ENCODE data around the gene RAB34.

The RAB34 gene

DNA sequence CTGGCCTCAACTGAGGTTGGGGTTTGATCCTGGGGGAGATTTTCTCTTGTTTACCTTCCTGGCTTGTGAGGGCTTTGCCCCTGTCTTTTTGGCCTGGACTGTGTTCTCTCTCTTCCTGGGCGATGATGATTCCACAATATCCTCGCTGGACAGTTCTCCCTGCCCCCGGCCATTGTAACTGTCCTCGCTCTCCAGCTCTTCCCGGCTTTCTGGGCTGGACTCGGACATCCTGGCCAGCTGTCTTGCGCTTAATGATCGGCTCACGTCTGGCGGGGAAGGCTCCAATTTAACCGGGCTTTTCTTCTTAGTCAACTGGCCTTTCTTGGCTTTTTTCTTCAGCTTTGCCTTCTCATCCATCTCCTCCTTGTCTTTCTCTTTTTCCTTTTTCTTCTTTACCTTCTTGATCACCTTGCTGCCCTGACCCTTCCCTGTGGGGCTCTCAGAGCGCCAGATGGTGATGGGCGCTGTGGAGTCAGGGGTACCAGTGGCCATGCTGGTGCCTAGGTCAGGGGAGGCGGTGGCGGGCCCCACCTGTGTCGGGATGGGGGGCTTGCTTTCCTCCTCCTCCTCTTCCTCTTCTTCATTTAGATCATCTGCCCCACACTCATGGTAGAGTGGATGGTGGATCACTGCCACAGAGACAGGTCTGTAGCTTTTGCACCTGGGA lies 14.0 kb downstream of the RAB34 start:
- no peak overlapping the region for H3K27ac ChIP-seq (ENCODE audit: low read depth, low read length)
- H3F3A ChIP-seq (ENCODE audit: control insufficient read depth, insufficient read depth) = peaks cover 10% of the 10 kb centered on the region
- TF ChIP-seq, protein P1, sequence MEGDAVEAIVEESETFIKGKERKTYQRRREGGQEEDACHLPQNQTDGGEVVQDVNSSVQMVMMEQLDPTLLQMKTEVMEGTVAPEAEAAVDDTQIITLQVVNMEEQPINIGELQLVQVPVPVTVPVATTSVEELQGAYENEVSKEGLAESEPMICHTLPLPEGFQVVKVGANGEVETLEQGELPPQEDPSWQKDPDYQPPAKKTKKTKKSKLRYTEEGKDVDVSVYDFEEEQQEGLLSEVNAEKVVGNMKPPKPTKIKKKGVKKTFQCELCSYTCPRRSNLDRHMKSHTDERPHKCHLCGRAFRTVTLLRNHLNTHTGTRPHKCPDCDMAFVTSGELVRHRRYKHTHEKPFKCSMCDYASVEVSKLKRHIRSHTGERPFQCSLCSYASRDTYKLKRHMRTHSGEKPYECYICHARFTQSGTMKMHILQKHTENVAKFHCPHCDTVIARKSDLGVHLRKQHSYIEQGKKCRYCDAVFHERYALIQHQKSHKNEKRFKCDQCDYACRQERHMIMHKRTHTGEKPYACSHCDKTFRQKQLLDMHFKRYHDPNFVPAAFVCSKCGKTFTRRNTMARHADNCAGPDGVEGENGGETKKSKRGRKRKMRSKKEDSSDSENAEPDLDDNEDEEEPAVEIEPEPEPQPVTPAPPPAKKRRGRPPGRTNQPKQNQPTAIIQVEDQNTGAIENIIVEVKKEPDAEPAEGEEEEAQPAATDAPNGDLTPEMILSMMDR (IDR thresholded peaks at IDR 0.05; ENCODE audit: low read depth, low read length, poor library complexity, severe bottlenecking) = no peak
- TF ChIP-seq EZH2phosphoT487 (IDR thresholded peaks at IDR 0.05; ENCODE audit: borderline replicate concordance, low read length) = no peak
- no peaks in the 10 kb centered on the region for H4K20me1 ChIP-seq (ENCODE audit: control insufficient read depth, insufficient read depth, low read depth, low read length)
- no peak overlapping the region for H3K4me2 ChIP-seq (ENCODE audit: low read length)
- H3K9me3 ChIP-seq (ENCODE audit: control insufficient read depth, insufficient read depth, low read length) = no peaks in the 10 kb centered on the region
- H3K4me1 ChIP-seq (ENCODE audit: control insufficient read depth, low read length) = no peaks in the 10 kb centered on the region
- H3K36me3 ChIP-seq (ENCODE audit: control insufficient read depth, low read length) = peaks cover 64% of the 10 kb centered on the region
- no peaks in the 10 kb centered on the region for H3K27me3 ChIP-seq (ENCODE audit: control insufficient read depth, low read length)
- no peaks in the 10 kb centered on the region for H3K79me2 ChIP-seq (ENCODE audit: control insufficient read depth, low read length)
- no peaks in the 10 kb centered on the region for H3K9me2 ChIP-seq (replicated peaks; ENCODE audit: control insufficient read depth, low read length)
- no peak overlapping the region for H3K4me3 ChIP-seq (ENCODE audit: low read length)

DNA sequence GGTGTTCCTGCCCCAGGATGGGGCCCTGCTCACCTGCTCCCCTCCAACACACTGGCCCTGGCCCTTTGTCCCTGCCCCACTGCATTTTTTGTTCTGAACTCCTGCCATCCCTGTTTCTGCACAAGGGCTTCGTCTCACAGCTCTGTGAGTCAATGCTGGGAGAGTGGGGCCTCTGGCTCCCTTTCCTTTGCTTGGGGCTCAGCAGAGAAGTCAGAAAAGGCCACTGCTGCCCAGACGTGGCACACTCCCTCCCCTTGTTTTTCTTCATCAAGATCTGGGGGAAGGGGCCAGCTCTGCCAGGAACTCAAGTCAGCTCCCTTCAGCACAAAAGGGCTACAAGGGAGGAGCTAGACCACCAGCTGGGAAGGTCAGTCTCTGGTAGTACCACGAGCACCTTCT lies 14.9 kb downstream of the RAB34 start:
- Histone ChIP-seq H3K79me2 (ENCODE audit: control insufficient read depth, low read length) (no peaks in the 10 kb centered on the region), H4K20me1 (ENCODE audit: control insufficient read depth, insufficient read depth, low read depth, low read length) (no peaks in the 10 kb centered on the region), H3K36me3 (ENCODE audit: control insufficient read depth, low read length) (peaks cover 73% of the 10 kb centered on the region), H3K9me2 (replicated peaks; ENCODE audit: control insufficient read depth, low read length) (no peaks in the 10 kb centered on the region), H3K27me3 (ENCODE audit: control insufficient read depth, low read length) (no peaks in the 10 kb centered on the region), H3F3A (ENCODE audit: control insufficient read depth, insufficient read depth) (peaks cover 8% of the 10 kb centered on the region), H3K9me3 (ENCODE audit: control insufficient read depth, insufficient read depth, low read length) (no peaks in the 10 kb centered on the region), H3K4me2 (ENCODE audit: low read length) (no peak overlapping the region), H3K4me1 (ENCODE audit: control insufficient read depth, low read length) (no peaks in the 10 kb centered on the region), H3K27ac (ENCODE audit: low read depth, low read length) (no peak overlapping the region), H3K4me3 (ENCODE audit: low read length) (no peak overlapping the region)
- TF ChIP-seq EZH2phosphoT487 (IDR thresholded peaks at IDR 0.05; ENCODE audit: borderline replicate concordance, low read length) = no peak
- TF ChIP-seq, protein P1 (IDR thresholded peaks at IDR 0.05; ENCODE audit: low read depth, low read length, poor library complexity, severe bottlenecking) = no peak

- Histone ChIP-seq H3K9me3 (ENCODE audit: control insufficient read depth, insufficient read depth, low read length) (no peaks in the 10 kb centered on the region), H3K27ac (ENCODE audit: low read depth, low read length) (no peak overlapping the region), H3K9me2 (replicated peaks; ENCODE audit: control insufficient read depth, low read length) (no peaks in the 10 kb centered on the region), H3F3A (ENCODE audit: control insufficient read depth, insufficient read depth) (peaks cover 2% of the 10 kb centered on the region; the same call in 1 of the 2 replicates), H3K27me3 (ENCODE audit: control insufficient read depth, low read length) (no peaks in the 10 kb centered on the region), H3K79me2 (ENCODE audit: control insufficient read depth, low read length) (no peaks in the 10 kb centered on the region), H3K4me3 (ENCODE audit: low read length) (no peak overlapping the region), H3K4me1 (ENCODE audit: control insufficient read depth, low read length) (no peaks in the 10 kb centered on the region), H4K20me1 (ENCODE audit: control insufficient read depth, insufficient read depth, low read depth, low read length) (no peaks in the 10 kb centered on the region), H3K4me2 (ENCODE audit: low read length) (no peak overlapping the region), H3K36me3 (ENCODE audit: control insufficient read depth, low read length) (peaks cover 79% of the 10 kb centered on the region)
- TF ChIP-seq, protein P1 (IDR thresholded peaks at IDR 0.05; ENCODE audit: low read depth, low read length, poor library complexity, severe bottlenecking) = no peak
- no peak for TF ChIP-seq EZH2phosphoT487 (IDR thresholded peaks at IDR 0.05; ENCODE audit: borderline replicate concordance, low read length)
These were observed 15.5 kb downstream of the RAB34 start for GRCh38 chr17:28702026-28702751.
